ENCODE results near the gene PPP1R1B.
"Not testable (repeated sequence)": the region's sequence is repeated elsewhere in the genome, so short reads cannot be mapped to it uniquely, and the experiment has no call there.

Gene PPP1R1B

GRCh38 chr17:39626171-39627046, at the start of gene PPP1R1B:
Gene PPP1R1B (plus strand): TSS chr17:39626952. CDS start chr17:39627393, 441 bp downstream.
- no peak for DNase-seq

- DNase-seq: no peak
Measured at GRCh38 chr17:39578272-39578671, 48.5 kb upstream of the PPP1R1B start.

GRCh38 chr17:39579318-39580081, 47.3 kb upstream of the PPP1R1B start:
- no peak for DNase-seq

GRCh38 chr17:39580082-39580468, 46.7 kb upstream of the PPP1R1B start:
- no peak for DNase-seq

- no peak for DNase-seq
Measured at GRCh38 chr17:39581071-39581758, 45.5 kb upstream of the PPP1R1B start.

GRCh38 chr17:39581759-39582085, 45.0 kb upstream of the PPP1R1B start:
- DNase-seq: no peak

GRCh38 chr17:39582658-39583057, 44.1 kb upstream of the PPP1R1B start:
- no peak for DNase-seq

GRCh38 chr17:39590180-39590579, 36.6 kb upstream of the PPP1R1B start:
- not testable (repeated sequence) for DNase-seq

GRCh38 chr17:39591958-39592954, 34.5 kb upstream of the PPP1R1B start:
- DNase-seq: no peak

GRCh38 chr17:39593371-39593770, 33.4 kb upstream of the PPP1R1B start:
- DNase-seq: no peak

GRCh38 chr17:39595294-39595693, 31.5 kb upstream of the PPP1R1B start:
- DNase-seq: no peak

- DNase-seq: no peak
Measured at GRCh38 chr17:39595928-39596510, 30.7 kb upstream of the PPP1R1B start.

- DNase-seq: no peak
Measured at GRCh38 chr17:39596543-39597267, 30.0 kb upstream of the PPP1R1B start.

- no peak for DNase-seq
Measured at GRCh38 chr17:39597372-39598046, 29.2 kb upstream of the PPP1R1B start.

GRCh38 chr17:39598047-39598481, 28.7 kb upstream of the PPP1R1B start:
- DNase-seq: no peak

- no peak for DNase-seq
Measured at GRCh38 chr17:39598630-39599003, 28.1 kb upstream of the PPP1R1B start.

GRCh38 chr17:39599004-39599664, 27.6 kb upstream of the PPP1R1B start:
- DNase-seq: no peak

GRCh38 chr17:39599665-39600231, 27.0 kb upstream of the PPP1R1B start:
- DNase-seq: no peak

GRCh38 chr17:39600288-39600996, 26.3 kb upstream of the PPP1R1B start:
- DNase-seq: no peak

All from NCI-H748 treated with DMSO at 0.1 percent for 48 hours (cell line).